ENCODE results near the gene TSC22D3. TPM values are rescaled to one million over a fixed set of nuclear protein-coding genes. Genes with fewer than 3 reads are reported as not detected.

The TSC22D3 gene
- polyA plus RNA-seq, 1 donor: 75.5 TPM

GRCh38 chrX:107733686-107734085, 41.9 kb downstream of the TSC22D3 start:
- H3K4me3 ChIP-seq (ENCODE audit: low read length): no peak overlapping the region
- no peak for DNase-seq
- no peak overlapping the region for H3K27ac ChIP-seq (ENCODE audit: low read length)
- H3K9me3 ChIP-seq (ENCODE audit: control insufficient read depth, low read depth, low read length): no peaks in the 10 kb centered on the region
- no CpG with 5 or more reads among the region's 4 CpGs for WGBS (ENCODE audit: insufficient coverage, low lambda C conversion rate)
- peaks cover 11% of the 10 kb centered on the region for H3K4me1 ChIP-seq (ENCODE audit: control insufficient read depth, insufficient read depth, low read length)
- H3K27me3 ChIP-seq (ENCODE audit: control insufficient read depth, insufficient read depth, low read length): no peaks in the 10 kb centered on the region
- no peaks in the 10 kb centered on the region for H3K36me3 ChIP-seq (ENCODE audit: control insufficient read depth, insufficient read depth, low read length)

GRCh38 chrX:107731831-107732502, 43.6 kb downstream of the TSC22D3 start:
- Histone ChIP-seq H3K4me1 (ENCODE audit: control insufficient read depth, insufficient read depth, low read length) (peaks cover 11% of the 10 kb centered on the region), H3K36me3 (ENCODE audit: control insufficient read depth, insufficient read depth, low read length) (no peaks in the 10 kb centered on the region), H3K27me3 (ENCODE audit: control insufficient read depth, insufficient read depth, low read length) (no peaks in the 10 kb centered on the region), H3K27ac (ENCODE audit: low read length) (peak overlapping the region; percentile 53), H3K9me3 (ENCODE audit: control insufficient read depth, low read depth, low read length) (no peaks in the 10 kb centered on the region), H3K4me3 (ENCODE audit: low read length) (no peak overlapping the region)
- WGBS (ENCODE audit: insufficient coverage, low lambda C conversion rate): no CpG with 5 or more reads among the region's 7 CpGs
- DNase-seq: peak in 1 of 2 donors; percentile 73

- no peaks in the 10 kb centered on the region for H3K9me3 ChIP-seq (ENCODE audit: control insufficient read depth, low read depth, low read length)
- no peak overlapping the region for H3K4me3 ChIP-seq (ENCODE audit: low read length)
- H3K4me1 ChIP-seq (ENCODE audit: control insufficient read depth, insufficient read depth, low read length): peaks cover 11% of the 10 kb centered on the region
- no peaks in the 10 kb centered on the region for H3K27me3 ChIP-seq (ENCODE audit: control insufficient read depth, insufficient read depth, low read length)
- WGBS (ENCODE audit: insufficient coverage, low lambda C conversion rate): no CpG with 5 or more reads among the region's 9 CpGs
- DNase-seq: no peak
- H3K36me3 ChIP-seq (ENCODE audit: control insufficient read depth, insufficient read depth, low read length): no peaks in the 10 kb centered on the region
- H3K27ac ChIP-seq (ENCODE audit: low read length): peak overlapping the region; percentile 53
Observed at GRCh38 chrX:107730991-107731766, 44.4 kb downstream of the TSC22D3 start.

- H3K27ac ChIP-seq (ENCODE audit: low read length): no peak overlapping the region
- no peak for DNase-seq
- H3K27me3 ChIP-seq (ENCODE audit: control insufficient read depth, insufficient read depth, low read length): no peaks in the 10 kb centered on the region
- peaks cover 11% of the 10 kb centered on the region for H3K4me1 ChIP-seq (ENCODE audit: control insufficient read depth, insufficient read depth, low read length)
- no peaks in the 10 kb centered on the region for H3K9me3 ChIP-seq (ENCODE audit: control insufficient read depth, low read depth, low read length)
- WGBS (ENCODE audit: insufficient coverage, low lambda C conversion rate): no CpG with 5 or more reads among the region's 1 CpG
- H3K4me3 ChIP-seq (ENCODE audit: low read length): no peak overlapping the region
- H3K36me3 ChIP-seq (ENCODE audit: control insufficient read depth, insufficient read depth, low read length): no peaks in the 10 kb centered on the region
Observed at GRCh38 chrX:107730298-107730655, 45.3 kb downstream of the TSC22D3 start.

GRCh38 chrX:107729558-107730297, 45.9 kb downstream of the TSC22D3 start:
- peaks cover 11% of the 10 kb centered on the region for H3K4me1 ChIP-seq (ENCODE audit: control insufficient read depth, insufficient read depth, low read length)
- no peak for DNase-seq

GRCh38 chrX:107728371-107729099, 47.1 kb downstream of the TSC22D3 start:
- H3K9me3 ChIP-seq (ENCODE audit: control insufficient read depth, low read depth, low read length): no peaks in the 10 kb centered on the region
- no peak for DNase-seq
- H3K36me3 ChIP-seq (ENCODE audit: control insufficient read depth, insufficient read depth, low read length): no peaks in the 10 kb centered on the region
- no CpG with 5 or more reads among the region's 4 CpGs for WGBS (ENCODE audit: insufficient coverage, low lambda C conversion rate)
- no peak overlapping the region for H3K4me3 ChIP-seq (ENCODE audit: low read length)
- H3K4me1 ChIP-seq (ENCODE audit: control insufficient read depth, insufficient read depth, low read length): peaks cover 11% of the 10 kb centered on the region
- no peak overlapping the region for H3K27ac ChIP-seq (ENCODE audit: low read length)
- H3K27me3 ChIP-seq (ENCODE audit: control insufficient read depth, insufficient read depth, low read length): no peaks in the 10 kb centered on the region

More at GRCh38 chrX:107729558-107730297, 45.9 kb downstream of the TSC22D3 start:
- H3K36me3 ChIP-seq (ENCODE audit: control insufficient read depth, insufficient read depth, low read length): no peaks in the 10 kb centered on the region
- WGBS (ENCODE audit: insufficient coverage, low lambda C conversion rate): no CpG with 5 or more reads among the region's 8 CpGs
- no peak overlapping the region for H3K27ac ChIP-seq (ENCODE audit: low read length)
- no peaks in the 10 kb centered on the region for H3K9me3 ChIP-seq (ENCODE audit: control insufficient read depth, low read depth, low read length)
- no peak overlapping the region for H3K4me3 ChIP-seq (ENCODE audit: low read length)
- no peaks in the 10 kb centered on the region for H3K27me3 ChIP-seq (ENCODE audit: control insufficient read depth, insufficient read depth, low read length)

- peak in 1 of 2 donors; percentile 17 for DNase-seq
Observed at GRCh38 chrX:107726816-107727534, 48.6 kb downstream of the TSC22D3 start.

GRCh38 chrX:107725761-107726555, 49.6 kb downstream of the TSC22D3 start:
- WGBS (ENCODE audit: insufficient coverage, low lambda C conversion rate): no CpG with 5 or more reads among the region's 9 CpGs
- H3K4me1 ChIP-seq (ENCODE audit: control insufficient read depth, insufficient read depth, low read length): no peaks in the 10 kb centered on the region
- H3K27ac ChIP-seq (ENCODE audit: low read length): no peak overlapping the region
- no peak overlapping the region for H3K4me3 ChIP-seq (ENCODE audit: low read length)
- DNase-seq: no peak
- no peaks in the 10 kb centered on the region for H3K9me3 ChIP-seq (ENCODE audit: control insufficient read depth, low read depth, low read length)
- H3K27me3 ChIP-seq (ENCODE audit: control insufficient read depth, insufficient read depth, low read length): no peaks in the 10 kb centered on the region
- no peaks in the 10 kb centered on the region for H3K36me3 ChIP-seq (ENCODE audit: control insufficient read depth, insufficient read depth, low read length)

More at GRCh38 chrX:107726816-107727534, 48.6 kb downstream of the TSC22D3 start:
- Histone ChIP-seq H3K27ac (ENCODE audit: low read length) (peak overlapping the region; percentile 17), H3K27me3 (ENCODE audit: control insufficient read depth, insufficient read depth, low read length) (no peaks in the 10 kb centered on the region), H3K4me3 (ENCODE audit: low read length) (no peak overlapping the region), H3K36me3 (ENCODE audit: control insufficient read depth, insufficient read depth, low read length) (no peaks in the 10 kb centered on the region), H3K9me3 (ENCODE audit: control insufficient read depth, low read depth, low read length) (no peaks in the 10 kb centered on the region), H3K4me1 (ENCODE audit: control insufficient read depth, insufficient read depth, low read length) (peaks cover 6% of the 10 kb centered on the region)
- no CpG with 5 or more reads among the region's 9 CpGs for WGBS (ENCODE audit: insufficient coverage, low lambda C conversion rate)

- DNase-seq: no peak
- no peaks in the 10 kb centered on the region for H3K36me3 ChIP-seq (ENCODE audit: control insufficient read depth, insufficient read depth, low read length)
- H3K4me1 ChIP-seq (ENCODE audit: control insufficient read depth, insufficient read depth, low read length): no peaks in the 10 kb centered on the region
- WGBS (ENCODE audit: insufficient coverage, low lambda C conversion rate): no CpG with 5 or more reads among the region's 3 CpGs
- H3K4me3 ChIP-seq (ENCODE audit: low read length): no peak overlapping the region
- no peaks in the 10 kb centered on the region for H3K9me3 ChIP-seq (ENCODE audit: control insufficient read depth, low read depth, low read length)
- no peak overlapping the region for H3K27ac ChIP-seq (ENCODE audit: low read length)
- no peaks in the 10 kb centered on the region for H3K27me3 ChIP-seq (ENCODE audit: control insufficient read depth, insufficient read depth, low read length)
Observed at GRCh38 chrX:107724653-107725052, 50.9 kb downstream of the TSC22D3 start.
